Dermis blood vessel endothelial cell (primary cell): ENCODE results near the gene PRR33. TPM values are rescaled to one million over a fixed set of nuclear protein-coding genes. Genes with fewer than 3 reads are reported as not detected.
"Not testable (repeated sequence)": the region's sequence is repeated elsewhere in the genome, so short reads cannot be mapped to it uniquely, and the experiment has no call there.

Source experiments
- DNase-seq: peaks from one replicate; pipeline ENCODE4 v3.0.0; 2010
- total RNA-seq: library from RNA; depleted of rRNA; stranded (reverse); fragments of >200 nt; gene quantifications from 2 replicates; pipeline ENCODE4 v1.2.3, GENCODE V29; 2014

PRR33 gene
- total RNA-seq, 1 donor from 2014 or later, result not detected

GRCh38 chr11:1888811-1889210, 2.9 kb downstream of the PRR33 start:
- no peak for DNase-seq

DNA sequence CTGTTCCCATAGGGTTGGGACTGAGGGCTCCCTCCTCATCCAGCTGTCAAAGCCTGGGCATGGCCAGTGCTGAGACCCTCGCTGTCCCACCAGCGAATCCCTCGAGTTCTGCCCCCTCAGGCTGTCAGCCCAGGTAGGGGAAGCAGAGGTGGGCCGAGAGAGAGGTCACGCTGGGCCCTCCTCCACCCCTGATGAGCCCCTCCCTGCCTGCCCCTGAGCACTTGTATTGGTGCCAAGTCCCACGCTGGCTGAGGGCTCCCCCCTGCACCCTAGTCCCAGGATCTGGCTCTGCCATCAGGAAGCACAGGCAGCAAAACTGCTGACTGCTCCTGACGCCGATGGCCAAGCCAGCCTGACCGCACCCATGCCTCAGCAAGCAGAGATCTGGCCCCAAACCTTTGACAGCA, 3.3 kb downstream of the PRR33 start:
- no peak for DNase-seq

DNA sequence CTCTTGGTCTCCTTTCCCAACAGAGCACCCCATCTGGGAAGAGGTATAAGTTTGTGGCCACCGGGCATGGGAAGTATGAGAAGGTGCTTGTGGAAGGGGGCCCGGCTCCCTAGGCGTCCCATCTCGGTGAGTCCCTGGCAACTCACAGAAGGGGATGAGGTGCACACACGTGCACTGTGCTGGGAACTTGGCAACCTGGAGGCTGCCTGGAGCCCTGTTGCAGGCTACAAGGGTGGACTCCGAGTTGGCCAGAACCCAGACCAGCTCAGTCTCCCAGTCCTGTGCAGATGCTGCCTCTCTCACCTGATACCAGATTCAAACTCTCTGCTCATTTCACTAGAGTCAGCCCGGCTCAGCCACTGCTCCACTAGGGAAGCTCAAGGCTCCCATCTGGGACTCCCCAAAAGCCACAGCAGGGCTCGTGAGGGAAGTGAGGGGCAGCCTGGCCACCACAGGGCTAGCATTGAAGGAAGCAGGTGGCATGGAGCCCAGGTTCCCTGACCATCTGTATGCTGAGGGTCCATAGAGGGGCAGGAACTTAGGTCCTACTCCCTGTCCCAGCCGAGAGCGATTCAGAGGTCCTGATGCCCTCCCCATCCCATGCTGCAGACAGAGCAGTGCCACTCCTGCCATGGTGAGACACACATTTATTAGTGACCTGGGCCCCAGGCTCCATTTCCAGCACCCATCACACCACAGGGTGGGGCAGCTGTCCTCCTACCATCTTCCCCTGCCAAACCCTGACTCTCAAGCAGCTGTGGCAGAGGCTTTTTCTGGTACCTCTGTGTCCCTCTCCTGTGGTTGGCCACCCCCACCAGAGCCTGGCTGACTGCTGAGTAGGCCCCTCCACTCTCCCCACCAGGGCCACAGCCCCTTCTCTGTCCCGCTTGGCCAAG, 4.0 kb downstream of the PRR33 start:
- DNase-seq, result no peak

DNA sequence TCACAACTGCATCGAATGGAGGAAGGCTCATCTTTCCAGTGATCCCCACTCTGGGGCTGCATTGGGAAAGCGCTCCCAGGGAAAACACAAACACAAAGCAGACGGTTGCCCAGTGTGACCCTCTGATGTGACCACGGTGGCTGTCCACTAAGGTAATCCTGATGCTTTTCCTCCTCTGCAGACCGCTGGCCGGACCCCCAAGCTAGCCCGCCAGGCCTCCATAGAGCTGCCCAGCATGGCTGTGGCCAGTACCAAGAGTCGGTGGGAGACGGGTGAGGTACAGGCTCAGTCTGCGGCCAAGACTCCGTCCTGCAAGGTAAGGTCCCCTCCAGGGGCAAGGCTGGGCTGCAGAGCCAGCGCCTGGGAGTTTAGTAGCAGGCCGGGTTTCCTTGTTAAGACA, 5.1 kb downstream of the PRR33 start:
- DNase-seq, result not testable (repeated sequence)

GRCh38 chr11:1884303-1884700, 7.4 kb downstream of the PRR33 start:
- DNase-seq, result no peak

GRCh38 chr11:1883346-1884302, 8.1 kb downstream of the PRR33 start:
- no peak for DNase-seq

- DNase-seq, result peak; percentile 87
These were observed 9.1 kb downstream of the PRR33 start for GRCh38 chr11:1882265-1883238.

DNA sequence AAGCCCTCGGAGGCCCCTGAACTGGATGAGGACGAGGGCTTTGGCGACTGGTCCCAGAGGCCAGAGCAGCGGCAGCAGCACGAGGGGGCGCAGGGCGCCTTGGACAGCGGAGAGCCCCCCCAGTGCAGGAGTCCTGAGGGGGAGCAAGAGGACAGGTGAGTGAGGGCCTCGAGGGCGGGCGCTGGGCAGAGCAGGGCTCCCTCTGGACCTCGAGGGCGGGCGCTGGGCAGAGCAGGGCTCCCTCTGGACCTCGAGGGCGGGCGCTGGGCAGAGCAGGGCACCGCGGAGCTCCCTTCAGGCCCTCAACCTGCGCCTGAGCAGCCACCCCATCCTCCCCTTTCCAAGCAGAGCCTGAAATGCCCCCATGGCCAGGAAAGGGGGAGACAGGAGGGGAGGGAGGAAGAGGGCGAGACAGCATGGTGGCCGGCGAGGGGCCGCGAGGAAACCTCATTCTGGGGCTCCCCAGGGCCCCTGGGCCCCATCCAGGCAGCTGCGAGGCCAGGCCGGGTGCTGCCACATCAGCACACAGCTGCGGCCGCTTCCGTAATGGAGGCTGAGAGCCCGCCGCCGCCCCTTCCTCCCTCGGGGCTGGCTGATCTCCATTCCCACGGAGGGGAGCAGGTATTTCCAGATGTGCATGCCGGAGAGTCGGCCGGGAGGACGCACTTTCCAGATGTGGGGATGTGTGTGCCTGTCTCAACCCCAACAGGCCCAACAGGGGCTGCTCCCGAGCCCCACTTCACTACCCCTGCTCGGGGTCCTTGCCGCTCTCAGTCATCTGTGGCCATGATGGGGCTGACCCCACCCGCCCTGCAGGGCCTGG, 10.0 kb downstream of the PRR33 start:
- no peak for DNase-seq

DNA sequence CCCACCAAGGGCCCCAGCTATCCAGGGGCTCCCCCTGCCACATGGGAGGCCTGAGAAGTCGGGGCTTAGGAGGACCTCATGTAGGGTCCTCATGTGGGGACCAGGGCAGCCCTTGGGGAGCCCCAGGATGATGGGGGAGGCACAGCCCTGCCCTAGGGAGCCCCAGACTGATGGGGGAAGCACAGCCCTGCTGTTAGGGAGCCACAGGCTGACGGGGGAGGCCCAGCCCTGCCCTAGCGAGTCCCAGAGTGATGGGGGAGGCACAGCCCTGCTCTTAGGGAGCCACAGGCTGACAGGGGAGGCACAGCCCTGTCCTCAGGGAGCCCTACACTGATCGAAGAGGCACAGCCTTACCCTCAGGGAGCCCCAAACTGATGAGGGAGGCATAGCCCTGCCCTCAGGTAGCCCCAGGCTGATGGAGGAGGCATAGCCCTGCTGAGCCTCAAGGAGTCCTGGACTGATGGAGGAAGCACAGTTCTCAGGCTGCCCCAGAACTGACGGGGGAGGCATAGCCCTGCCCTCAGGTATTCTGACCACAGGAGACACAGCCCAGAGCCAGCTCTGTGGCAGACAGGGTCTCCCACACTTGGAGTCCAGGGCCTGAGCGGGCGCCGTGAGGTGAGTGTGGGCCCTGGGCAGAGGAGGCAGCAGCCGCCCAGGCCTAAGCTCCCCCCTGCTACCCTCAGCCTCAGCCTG, 10.8 kb downstream of the PRR33 start:
- no peak for DNase-seq

- peak; percentile 39 for DNase-seq
These were observed 11.6 kb downstream of the PRR33 start for GRCh38 chr11:1879941-1880720.

- no peak for DNase-seq
These were observed 12.3 kb downstream of the PRR33 start for GRCh38 chr11:1879342-1879940.

GRCh38 chr11:1878137-1879031, 13.3 kb downstream of the PRR33 start:
- DNase-seq, result no peak

- DNase-seq, result no peak
These were observed 14.2 kb downstream of the PRR33 start for GRCh38 chr11:1877211-1878136.

GRCh38 chr11:1876361-1877063, 15.2 kb downstream of the PRR33 start:
- peak; percentile 67 for DNase-seq

- DNase-seq, result not testable (repeated sequence)
These were observed 15.8 kb downstream of the PRR33 start for GRCh38 chr11:1875851-1876301.
